Stomach (tissue), 9 donors: ENCODE results near the gene KLHL17. TPM values are rescaled to one million over a fixed set of nuclear protein-coding genes. Genes with fewer than 3 reads are reported as not detected.

Experiments used
- DNase-seq, 2 donors: peaks; one replicate each; pipeline versions ENCODE4 v3.0.0 to v3.0.0-alpha.2; 2013 to 2019
- H3K27ac ChIP-seq, 5 donors: fragments of 200-600 bp in 4 of 5; sonication (generic) in 4 of 5; one replicate each; pipeline ENCODE4 v1.5.1; 2013 to 2019; ENCODE audit warnings: mild to moderate bottlenecking in 1 of 5, moderate library complexity in 1 of 5
- H3K27me3 ChIP-seq, 3 donors: fragments of 200-600 bp; sonication (generic); one replicate each; pipeline ENCODE4 v1.5.1; 2017 to 2019; ENCODE audit warnings: mixed run types in 1 of 3
- H3K36me3 ChIP-seq, 4 donors: fragments of 200-600 bp; sonication (generic); 1 replicate in 3 of 4; 2 replicates in 1 of 4; pipeline ENCODE4 v1.5.1; 2016 to 2019
- H3K4me1 ChIP-seq, 4 donors: fragments of 200-600 bp; sonication (generic); one replicate each; pipeline ENCODE4 v1.5.1; 2016 to 2019
- H3K4me3 ChIP-seq, 4 donors: fragments of 200-600 bp; sonication (generic) in 3 of 4; one replicate each; pipeline ENCODE4 v1.5.1; 2016 to 2019; ENCODE audit warnings: mild to moderate bottlenecking in 1 of 4
- H3K9me3 ChIP-seq, 4 donors: fragments of 200-600 bp; sonication (generic); one replicate each; pipeline ENCODE4 v1.5.1; 2016 to 2019
- EP300 ChIP-seq: sonication (generic); formaldehyde crosslinking; IDR thresholded peaks from one replicate; pipeline ENCODE4 v1.6.1; 2017; ENCODE audit warnings: antibody characterized with exemption
- POLR2A ChIP-seq, 4 donors: fragments of 450-650 bp; IDR thresholded peaks; one replicate each; pipeline ENCODE4 v1.6.1; 2016; ENCODE audit warnings: antibody characterized with exemption in 4 of 4, control low read depth in 2 of 4, mild to moderate bottlenecking in 1 of 4, moderate library complexity in 1 of 4
- POLR2AphosphoS5 ChIP-seq, 3 donors: sonication (generic); formaldehyde crosslinking; IDR thresholded peaks; one replicate each; pipeline ENCODE4 v1.6.1; 2016; ENCODE audit warnings: antibody characterized with exemption in 3 of 3
- WGBS, 5 donors: extraction: QIAGEN DNeasy Blood & Tissue Kit in 3 of 5; methylation state at CpG; one replicate each; pipeline versions ENCODE4 v1.1.5 to v1.1.7; 2013 to 2018; 5-methylcytosine and 5-hydroxymethylcytosine counted together
- intact Hi-C: fragments of 100-400 bp; cut with DNase I; formaldehyde crosslinking; loops from one replicate; pipeline ENCODE4 v1.15.1; 2023; ENCODE audit warnings: low total_unique reads
- polyA plus RNA-seq, 3 donors: library from polyadenylated mRNA; stranded (reverse); fragments of 200-250 nt; gene quantifications; one replicate each; pipeline ENCODE4 v1.2.3, GENCODE V29; 2013
- total RNA-seq, 5 donors: library from RNA; depleted of rRNA; stranded (reverse); fragments of >200 nt; gene quantifications; one replicate each; pipeline versions ENCODE4 v1.1.0 to v1.2.3, GENCODE V29; 2014 to 2016
- TF ChIP-seq, protein P1 (sequence below), 7 experiments: fragments of 450-650 bp in 4 of 7; fragments of 200-600 bp in 3 of 7; sonication (generic) in 3 of 7; IDR thresholded peaks; one replicate each; pipeline ENCODE4 v1.5.1; 2016 to 2019; ENCODE audit warnings: antibody characterized with exemption in 7 of 7, control low read depth in 2 of 7, mild to moderate bottlenecking in 1 of 7
- donor health status: healthy with polysubstance abuse.
- donor health status: Bipolar disorder and iron deficiency.
- donor health status: healthy.

Gene KLHL17
- total and polyA plus RNA-seq, 8 donors: 1.7 to 99.9 (median 7.6) TPM

DNA sequence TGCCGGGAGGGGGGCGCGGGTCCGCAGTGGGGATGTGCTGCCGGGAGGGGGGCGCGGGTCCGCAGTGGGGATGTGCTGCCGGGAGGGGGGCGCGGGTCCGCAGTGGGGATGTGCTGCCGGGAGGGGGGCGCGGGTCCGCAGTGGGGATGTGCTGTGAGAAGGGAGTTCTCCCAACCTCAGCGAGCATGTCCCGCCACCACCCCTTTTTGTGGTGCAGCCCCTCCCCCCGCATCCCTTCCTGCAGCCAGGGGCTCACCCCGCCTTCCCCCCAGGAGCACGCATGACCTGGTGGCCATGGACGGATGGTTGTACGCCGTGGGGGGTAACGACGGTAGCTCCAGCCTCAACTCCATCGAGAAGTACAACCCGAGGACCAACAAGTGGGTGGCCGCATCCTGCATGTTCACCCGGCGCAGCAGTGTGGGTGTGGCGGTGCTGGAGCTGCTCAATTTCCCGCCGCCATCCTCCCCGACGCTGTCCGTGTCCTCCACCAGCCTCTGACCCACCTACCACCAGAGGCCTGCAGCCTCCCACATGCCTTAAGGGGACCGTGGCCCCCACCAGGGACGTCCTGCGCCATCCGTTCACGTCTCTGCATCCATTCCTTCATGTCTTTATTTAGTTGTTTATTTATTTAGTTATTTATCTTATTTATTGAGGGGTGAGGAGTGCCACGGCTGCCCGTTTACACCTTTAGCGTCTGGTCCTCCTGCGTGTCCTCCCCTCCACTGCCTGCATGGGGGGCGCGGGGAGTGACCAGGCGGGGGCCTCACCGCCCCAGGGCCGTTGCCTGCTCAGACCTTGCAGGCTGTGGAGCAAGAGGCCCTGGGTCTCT lies 4.5 kb downstream of the KLHL17 start:
- H3K4me1 ChIP-seq: peaks cover 27 to 44% (median 38%) of the 10 kb centered on the region in 4 donors

DNA sequence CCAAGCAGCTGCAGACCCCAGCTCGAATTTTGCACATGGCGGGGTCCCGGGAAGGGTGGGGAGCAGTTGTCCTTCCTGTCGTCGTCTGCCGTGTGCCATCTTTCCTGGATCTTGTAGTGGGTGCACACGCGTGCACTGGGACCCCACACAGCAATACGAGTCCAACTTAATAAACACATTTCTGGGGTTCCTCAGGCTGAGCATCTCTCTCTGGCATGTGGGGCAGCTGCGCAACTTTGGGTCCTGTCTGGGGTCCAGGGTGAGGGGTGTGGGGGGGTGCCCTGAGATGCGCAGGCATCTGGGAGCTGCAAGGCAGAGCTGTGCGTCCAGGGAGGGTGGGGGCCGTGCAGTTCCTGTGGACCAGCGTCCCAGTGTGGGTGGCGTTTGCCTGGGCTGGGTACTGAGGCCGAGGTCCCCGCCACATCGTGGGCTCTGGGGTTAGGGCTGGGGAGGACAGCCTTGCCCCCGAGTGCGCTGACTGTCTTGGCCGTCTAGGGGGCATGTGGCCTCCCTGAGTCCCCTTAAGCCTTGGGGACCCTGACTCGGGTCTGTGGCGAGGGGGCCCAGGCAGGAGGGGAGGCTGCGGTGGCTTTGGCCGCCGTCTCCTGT lies 5.2 kb downstream of the KLHL17 start:
- Histone ChIP-seq H3K27ac (peak overlapping the region; percentile 5 to 94 (median 92)), H3K4me3 (peak overlapping the region in 3 of 4 donors; percentile 60 to 74 (median 71)), H3K4me1 (peaks cover 24 to 39% (median 33%) of the 10 kb centered on the region in 4 donors), H3K9me3 (no peaks in the 10 kb centered on the region), H3K27me3 (peaks cover 0 to 43% (median 12%) of the 10 kb centered on the region in 3 donors), H3K36me3 (peaks cover 9 to 30% (median 25%) of the 10 kb centered on the region in 4 donors)
- DNase-seq: no peak
- 66 to 82% (median 76%) methylated on average over 16 to 26 of the region's 26 CpGs for WGBS, 5 donors
- intact Hi-C loops: no loop called here
- TF ChIP-seq POLR2AphosphoS5 (IDR thresholded peaks at IDR 0.05) (no peak), EP300 (no peak), POLR2A (IDR thresholded peaks at IDR 0.05) (no peak)
- TF ChIP-seq, protein P1, sequence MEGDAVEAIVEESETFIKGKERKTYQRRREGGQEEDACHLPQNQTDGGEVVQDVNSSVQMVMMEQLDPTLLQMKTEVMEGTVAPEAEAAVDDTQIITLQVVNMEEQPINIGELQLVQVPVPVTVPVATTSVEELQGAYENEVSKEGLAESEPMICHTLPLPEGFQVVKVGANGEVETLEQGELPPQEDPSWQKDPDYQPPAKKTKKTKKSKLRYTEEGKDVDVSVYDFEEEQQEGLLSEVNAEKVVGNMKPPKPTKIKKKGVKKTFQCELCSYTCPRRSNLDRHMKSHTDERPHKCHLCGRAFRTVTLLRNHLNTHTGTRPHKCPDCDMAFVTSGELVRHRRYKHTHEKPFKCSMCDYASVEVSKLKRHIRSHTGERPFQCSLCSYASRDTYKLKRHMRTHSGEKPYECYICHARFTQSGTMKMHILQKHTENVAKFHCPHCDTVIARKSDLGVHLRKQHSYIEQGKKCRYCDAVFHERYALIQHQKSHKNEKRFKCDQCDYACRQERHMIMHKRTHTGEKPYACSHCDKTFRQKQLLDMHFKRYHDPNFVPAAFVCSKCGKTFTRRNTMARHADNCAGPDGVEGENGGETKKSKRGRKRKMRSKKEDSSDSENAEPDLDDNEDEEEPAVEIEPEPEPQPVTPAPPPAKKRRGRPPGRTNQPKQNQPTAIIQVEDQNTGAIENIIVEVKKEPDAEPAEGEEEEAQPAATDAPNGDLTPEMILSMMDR (IDR thresholded peaks at IDR 0.05): no peak

More for the DNA sequence above, 4.5 kb downstream of the KLHL17 start:
- no peak for DNase-seq
- H3K36me3 ChIP-seq: peaks cover 9 to 30% (median 25%) of the 10 kb centered on the region in 4 donors
- no peak overlapping the region for H3K4me3 ChIP-seq
- no peak overlapping the region for H3K27ac ChIP-seq
- TF ChIP-seq POLR2AphosphoS5 (IDR thresholded peaks at IDR 0.05) (no peak), POLR2A (IDR thresholded peaks at IDR 0.05) (no peak), EP300 (no peak)
- TF ChIP-seq, protein P1 (IDR thresholded peaks at IDR 0.05): no peak
- intact Hi-C loops: no loop called here
- 93 to 95% (median 94%) methylated on average over 33 to 39 of the region's 51 CpGs for WGBS, 5 donors
- peaks cover 0 to 37% (median 6%) of the 10 kb centered on the region in 3 donors for H3K27me3 ChIP-seq
- H3K9me3 ChIP-seq: no peaks in the 10 kb centered on the region

DNA sequence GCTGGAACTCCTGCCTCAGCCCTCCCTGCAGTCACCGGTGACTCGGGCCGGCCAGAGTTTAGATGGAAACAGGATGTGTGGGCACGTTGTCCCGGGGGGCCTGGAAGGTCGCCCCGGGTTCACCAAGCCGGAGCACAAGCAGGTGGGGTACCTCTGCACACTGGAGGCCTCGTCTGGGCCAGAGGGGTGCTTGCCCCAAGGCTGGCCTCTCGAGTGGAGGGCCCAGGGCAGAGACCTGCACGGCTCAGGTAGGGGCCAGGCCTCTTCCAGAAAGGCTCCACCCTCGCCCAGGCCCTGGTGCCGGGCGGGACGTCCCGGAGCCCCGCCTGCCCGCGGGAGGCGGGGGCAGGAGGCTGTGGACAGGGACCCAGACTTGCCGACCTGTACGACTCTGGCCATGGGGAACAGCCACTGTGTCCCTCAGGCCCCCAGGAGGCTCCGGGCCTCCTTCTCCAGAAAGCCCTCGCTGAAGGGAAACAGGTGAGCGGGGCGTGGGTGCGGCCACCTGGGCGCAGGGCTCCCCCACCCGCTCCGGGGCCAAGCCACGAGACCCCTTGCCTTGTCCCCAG lies 5.8 kb downstream of the KLHL17 start, which contains the start of gene PLEKHN1:
Gene PLEKHN1 (plus strand): TSS at position 348 of the 569 bp plus-strand sequence. CDS start 50 bp downstream, at position 398.
- H3K27me3 ChIP-seq: peaks cover 0 to 49% (median 18%) of the 10 kb centered on the region in 3 donors
- H3K27ac ChIP-seq: peak within 1 kb of the TSS; percentile 74 to 94 (median 92)
- DNase-seq: peak; percentile 63 to 72
- TF ChIP-seq, protein P1 (IDR thresholded peaks at IDR 0.05): no peak
- TF ChIP-seq EP300 (no peak), POLR2AphosphoS5 (IDR thresholded peaks at IDR 0.05) (no peak), POLR2A (IDR thresholded peaks at IDR 0.05) (no peak)
- H3K36me3 ChIP-seq: peaks cover 9 to 30% (median 25%) of the 10 kb centered on the region in 4 donors
- intact Hi-C loops: no loop called here
- no peaks in the 10 kb centered on the region for H3K9me3 ChIP-seq
- 1 to 5% (median 4%) methylated on average over 7 to 31 of the region's 31 CpGs for WGBS, 5 donors
- peaks cover 21 to 34% (median 28%) of the 10 kb centered on the region in 4 donors for H3K4me1 ChIP-seq
- peak within 1 kb of the TSS; percentile 60 to 74 (median 70) for H3K4me3 ChIP-seq
